T-helper 2 cell treated with Interferon-gamma antibody and Interleukin-4, amounts not matched to agents 5 μg/mL and 100 μg/mL, for 36 hours (primary cell): ENCODE data around the gene ANO10.

ENCODE experiments used
- DNase-seq: peaks from one replicate; pipeline ENCODE4 v3.0.0; 2021; ENCODE audit warnings: low spot score
- H3K27ac Mint-ChIP-seq: one replicate; pipeline ENCODE4 v1.8.0; 2021; ENCODE audit warnings: mild to moderate bottlenecking, mixed read lengths
- H3K27me3 Mint-ChIP-seq: one replicate; pipeline ENCODE4 v1.8.0; 2021; ENCODE audit warnings: low read depth, mixed read lengths
- H3K36me3 Mint-ChIP-seq: one replicate; pipeline ENCODE4 v1.8.0; 2021; ENCODE audit warnings: low read depth, mixed read lengths
- H3K4me1 Mint-ChIP-seq: one replicate; pipeline ENCODE4 v1.8.0; 2021; ENCODE audit warnings: low read depth, mixed read lengths
- H3K4me3 Mint-ChIP-seq: one replicate; pipeline ENCODE4 v1.8.0; 2022; ENCODE audit warnings: mild to moderate bottlenecking, moderate library complexity, mixed read lengths
- H3K9me3 Mint-ChIP-seq: one replicate; pipeline ENCODE4 v1.8.0; 2021; ENCODE audit warnings: mixed read lengths

Gene ANO10

GRCh38 chr3:43379343-43379742 is 242.5 kb downstream of the ANO10 start:
- Mint-ChIP-seq H3K4me3 (no peak overlapping the region), H3K36me3 (peaks cover 2% of the 10 kb centered on the region), H3K9me3 (peaks cover 10% of the 10 kb centered on the region), H3K27ac (no peak overlapping the region), H3K27me3 (peaks cover 22% of the 10 kb centered on the region), H3K4me1 (peaks cover 13% of the 10 kb centered on the region)
- DNase-seq: no peak

- H3K27ac Mint-ChIP-seq: no peak overlapping the region
- peaks cover 2% of the 10 kb centered on the region for H3K36me3 Mint-ChIP-seq
- peaks cover 10% of the 10 kb centered on the region for H3K9me3 Mint-ChIP-seq
- peaks cover 15% of the 10 kb centered on the region for H3K27me3 Mint-ChIP-seq
- peak; percentile 40 for DNase-seq
- H3K4me3 Mint-ChIP-seq: no peak overlapping the region
- H3K4me1 Mint-ChIP-seq: peaks cover 10% of the 10 kb centered on the region
Measured at GRCh38 chr3:43378066-43378935, 243.5 kb downstream of the ANO10 start.

DNA sequence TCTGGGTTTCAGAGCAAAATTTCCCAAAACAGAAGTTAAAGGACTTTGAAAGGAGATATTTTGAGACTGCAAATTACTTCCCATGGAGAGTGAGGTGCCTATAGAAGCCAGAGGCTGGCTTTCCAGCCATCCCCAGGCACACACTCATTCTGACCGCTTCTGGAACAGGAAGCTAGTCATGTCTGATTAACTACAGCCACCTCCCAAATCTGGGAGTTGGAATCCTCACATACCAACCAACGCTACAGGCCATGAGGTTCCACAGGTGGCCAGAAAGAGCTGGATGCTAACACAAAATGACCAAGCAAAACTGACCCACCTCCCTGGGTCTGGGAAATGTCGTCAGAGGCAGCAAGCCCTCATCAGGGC is 248.3 kb downstream of the ANO10 start:
- DNase-seq: no peak
- Mint-ChIP-seq H3K4me3 (no peak overlapping the region), H3K27me3 (no peaks in the 10 kb centered on the region), H3K27ac (no peak overlapping the region), H3K36me3 (no peaks in the 10 kb centered on the region), H3K4me1 (peaks cover 9% of the 10 kb centered on the region), H3K9me3 (no peaks in the 10 kb centered on the region)

DNA sequence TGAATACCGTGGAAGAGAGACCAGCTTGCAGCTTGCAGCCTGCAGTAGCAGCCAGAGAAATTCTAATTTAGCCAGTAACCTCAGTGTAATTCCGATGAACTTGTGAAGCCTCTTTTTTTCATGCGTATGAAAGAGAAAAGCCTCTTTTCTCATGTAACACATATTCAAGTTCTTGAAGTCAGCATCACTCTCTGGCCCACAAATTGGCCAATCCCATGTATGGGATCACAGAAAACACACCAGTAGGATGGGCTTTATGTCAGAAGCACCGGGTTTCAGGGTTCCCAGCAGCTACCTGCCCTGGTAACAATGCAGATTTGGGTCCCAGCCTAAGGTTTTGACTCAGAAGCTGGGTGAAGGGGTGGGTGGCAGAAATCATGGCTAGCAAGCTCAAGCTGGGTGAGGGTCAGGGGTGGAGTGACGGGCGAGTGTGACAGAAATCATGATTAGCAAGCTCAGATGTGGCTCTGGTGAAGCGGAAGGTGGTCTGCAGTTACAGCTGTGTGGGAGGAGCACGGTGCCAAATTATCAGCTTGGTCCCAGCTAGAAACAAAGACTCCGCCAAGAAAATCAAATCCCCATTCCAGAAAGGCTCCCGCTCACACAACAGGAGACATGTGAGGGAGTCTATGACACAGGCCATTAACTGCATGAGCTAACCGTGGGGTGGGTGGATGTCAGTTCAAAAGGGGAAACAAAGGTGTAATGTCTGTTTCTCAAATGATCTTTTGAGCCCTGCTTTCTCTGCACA is 248.8 kb downstream of the ANO10 start:
- no peak for DNase-seq
- no peaks in the 10 kb centered on the region for H3K36me3 Mint-ChIP-seq
- H3K4me3 Mint-ChIP-seq: no peak overlapping the region
- H3K27me3 Mint-ChIP-seq: no peaks in the 10 kb centered on the region
- peaks cover 4% of the 10 kb centered on the region for H3K4me1 Mint-ChIP-seq
- no peak overlapping the region for H3K27ac Mint-ChIP-seq
- no peaks in the 10 kb centered on the region for H3K9me3 Mint-ChIP-seq

DNA sequence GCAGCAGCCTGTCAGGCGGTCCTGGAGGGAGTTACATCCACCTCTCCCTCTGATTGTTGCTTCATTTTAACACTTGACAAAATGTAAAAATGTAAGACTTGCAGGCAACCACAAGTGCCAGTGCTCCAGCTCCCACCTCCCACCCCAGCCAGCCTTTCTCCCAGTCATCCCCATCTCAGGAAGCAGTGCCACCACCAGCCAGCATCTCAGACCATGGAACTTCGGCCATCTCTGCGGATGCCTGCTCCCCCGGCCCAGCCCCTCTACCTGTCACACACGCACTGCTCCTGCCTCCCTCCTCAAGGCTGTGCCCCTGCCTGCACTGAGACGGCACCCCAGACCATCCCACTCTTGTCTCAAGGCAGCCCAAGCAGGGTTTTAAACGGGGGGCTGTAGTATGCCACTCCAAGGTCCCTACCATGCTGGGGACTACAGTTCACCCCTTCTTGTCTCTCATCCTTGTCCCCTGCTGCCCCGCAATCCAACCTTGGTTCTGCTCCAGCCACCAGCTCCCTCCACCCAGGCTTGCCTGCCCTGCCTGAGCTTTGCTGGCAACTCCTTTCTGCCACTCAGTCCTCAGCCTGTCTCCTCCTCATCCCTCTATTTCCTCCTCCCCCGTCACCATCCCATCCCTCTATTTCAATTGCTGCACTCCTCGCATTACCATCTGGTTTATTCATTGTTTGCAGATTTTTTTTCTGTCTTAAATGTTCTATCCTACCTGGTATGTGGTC is 249.6 kb downstream of the ANO10 start:
- H3K4me3 Mint-ChIP-seq: no peak overlapping the region
- no peaks in the 10 kb centered on the region for H3K27me3 Mint-ChIP-seq
- DNase-seq: no peak
- H3K27ac Mint-ChIP-seq: no peak overlapping the region
- H3K4me1 Mint-ChIP-seq: peaks cover 2% of the 10 kb centered on the region
- no peaks in the 10 kb centered on the region for H3K36me3 Mint-ChIP-seq
- no peaks in the 10 kb centered on the region for H3K9me3 Mint-ChIP-seq

DNA sequence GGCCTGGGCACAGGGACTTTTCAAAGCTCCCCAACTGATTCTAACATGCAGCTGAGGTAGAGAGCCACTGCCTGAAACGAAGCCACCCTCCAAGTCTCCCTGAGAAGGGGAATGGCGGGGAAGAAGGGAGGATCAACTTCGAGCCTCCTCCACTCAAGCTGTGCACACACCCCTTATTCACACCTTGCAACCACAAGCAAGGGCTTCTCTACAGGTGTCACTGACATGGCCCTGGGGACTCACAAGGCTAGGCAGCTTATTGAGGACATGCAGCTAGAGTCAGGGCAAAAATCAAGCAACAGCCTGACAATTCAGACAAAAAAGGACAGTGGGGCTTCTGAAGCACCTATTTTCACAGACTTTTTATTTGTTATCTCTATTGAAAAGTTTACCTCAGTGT is 250.3 kb downstream of the ANO10 start:
- Mint-ChIP-seq H3K4me3 (no peak overlapping the region), H3K36me3 (no peaks in the 10 kb centered on the region), H3K27me3 (no peaks in the 10 kb centered on the region), H3K27ac (no peak overlapping the region), H3K9me3 (no peaks in the 10 kb centered on the region), H3K4me1 (no peaks in the 10 kb centered on the region)
- no peak for DNase-seq

DNA sequence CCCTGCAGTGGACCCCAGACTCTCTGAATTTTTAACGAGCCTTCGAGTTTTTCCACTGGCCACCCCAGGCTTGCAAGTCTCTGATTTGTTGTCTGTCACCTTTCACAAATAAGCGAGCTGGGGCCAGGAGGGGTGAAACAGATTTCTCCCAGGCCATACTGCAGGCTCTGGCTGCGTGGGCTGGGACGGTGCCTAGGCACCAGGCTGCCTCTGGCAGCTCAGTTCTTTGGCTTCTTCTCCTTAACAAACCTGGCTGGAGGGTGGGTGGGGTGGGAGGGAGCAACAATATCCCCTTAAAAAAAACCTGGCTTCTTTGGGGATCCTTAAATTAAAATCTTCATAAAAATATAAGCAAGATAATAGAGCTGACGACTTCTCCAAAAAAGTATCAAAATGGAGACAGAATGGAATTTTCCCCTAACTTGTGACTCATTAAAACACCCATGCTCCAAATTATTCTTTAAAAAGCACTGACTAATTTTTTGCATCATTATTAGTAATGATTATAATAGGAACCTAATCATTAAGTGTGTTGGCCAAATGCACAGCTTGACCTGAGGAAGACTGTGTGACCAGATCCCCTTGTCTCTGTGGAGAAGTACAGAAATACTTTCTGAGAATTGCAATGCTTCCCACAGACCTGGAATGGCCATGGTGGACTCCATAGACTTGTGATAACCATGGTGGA is 251.4 kb downstream of the ANO10 start:
- no peaks in the 10 kb centered on the region for H3K36me3 Mint-ChIP-seq
- H3K9me3 Mint-ChIP-seq: no peaks in the 10 kb centered on the region
- no peak overlapping the region for H3K27ac Mint-ChIP-seq
- no peaks in the 10 kb centered on the region for H3K27me3 Mint-ChIP-seq
- H3K4me3 Mint-ChIP-seq: no peak overlapping the region
- no peak for DNase-seq
- no peaks in the 10 kb centered on the region for H3K4me1 Mint-ChIP-seq

GRCh38 chr3:43369404-43370292 is 252.2 kb downstream of the ANO10 start:
- Mint-ChIP-seq H3K27ac (no peak overlapping the region), H3K9me3 (no peaks in the 10 kb centered on the region), H3K36me3 (no peaks in the 10 kb centered on the region), H3K4me3 (no peak overlapping the region), H3K4me1 (no peaks in the 10 kb centered on the region), H3K27me3 (no peaks in the 10 kb centered on the region)
- DNase-seq: no peak

- DNase-seq: no peak
- no peak overlapping the region for H3K27ac Mint-ChIP-seq
- no peaks in the 10 kb centered on the region for H3K4me1 Mint-ChIP-seq
- no peaks in the 10 kb centered on the region for H3K36me3 Mint-ChIP-seq
- no peaks in the 10 kb centered on the region for H3K9me3 Mint-ChIP-seq
- H3K4me3 Mint-ChIP-seq: no peak overlapping the region
- H3K27me3 Mint-ChIP-seq: no peaks in the 10 kb centered on the region
Measured at GRCh38 chr3:43366885-43367284, 254.9 kb downstream of the ANO10 start.

- no peak for DNase-seq
- Mint-ChIP-seq H3K4me1 (no peaks in the 10 kb centered on the region), H3K36me3 (no peaks in the 10 kb centered on the region), H3K27me3 (no peaks in the 10 kb centered on the region), H3K9me3 (no peaks in the 10 kb centered on the region), H3K27ac (no peak overlapping the region), H3K4me3 (no peak overlapping the region)
Measured at GRCh38 chr3:43366481-43366880, 255.3 kb downstream of the ANO10 start.

DNA sequence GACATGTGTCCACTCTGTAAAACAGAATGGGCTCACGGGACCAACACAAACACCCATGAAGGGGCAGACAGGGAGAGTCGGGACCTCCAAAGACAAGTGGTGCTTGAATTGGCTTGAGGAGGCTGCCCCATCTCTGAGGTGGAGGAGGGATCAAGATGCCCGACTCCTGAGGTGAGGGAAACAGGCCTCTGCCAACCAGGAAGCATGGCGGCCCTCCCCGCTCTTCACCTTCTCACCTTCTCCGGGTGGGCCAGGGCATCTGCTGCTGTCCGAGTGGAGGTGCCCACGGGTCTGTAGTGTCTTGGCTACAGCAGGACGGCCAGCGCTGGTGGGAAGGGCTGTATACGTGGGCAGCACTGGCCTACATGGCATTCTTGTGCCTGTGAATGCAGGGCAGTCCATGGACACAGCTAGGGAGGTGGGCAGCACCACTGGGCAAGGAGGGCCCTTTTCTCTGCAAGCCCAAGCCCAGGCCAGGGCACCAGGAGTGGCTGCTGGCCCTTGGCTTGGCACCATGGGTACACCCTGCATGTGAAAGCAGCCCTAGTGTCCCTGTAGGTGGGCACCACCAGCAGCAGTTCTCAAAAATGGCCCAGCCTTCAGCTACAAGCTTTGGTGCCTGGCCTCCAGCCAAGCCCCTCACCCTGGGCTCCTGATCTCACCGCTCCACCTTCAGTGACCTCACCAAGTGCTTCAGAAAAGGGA is 256.1 kb downstream of the ANO10 start:
- Mint-ChIP-seq H3K4me1 (no peaks in the 10 kb centered on the region), H3K9me3 (no peaks in the 10 kb centered on the region), H3K36me3 (no peaks in the 10 kb centered on the region), H3K4me3 (no peak overlapping the region), H3K27me3 (no peaks in the 10 kb centered on the region), H3K27ac (no peak overlapping the region)
- DNase-seq: no peak

DNA sequence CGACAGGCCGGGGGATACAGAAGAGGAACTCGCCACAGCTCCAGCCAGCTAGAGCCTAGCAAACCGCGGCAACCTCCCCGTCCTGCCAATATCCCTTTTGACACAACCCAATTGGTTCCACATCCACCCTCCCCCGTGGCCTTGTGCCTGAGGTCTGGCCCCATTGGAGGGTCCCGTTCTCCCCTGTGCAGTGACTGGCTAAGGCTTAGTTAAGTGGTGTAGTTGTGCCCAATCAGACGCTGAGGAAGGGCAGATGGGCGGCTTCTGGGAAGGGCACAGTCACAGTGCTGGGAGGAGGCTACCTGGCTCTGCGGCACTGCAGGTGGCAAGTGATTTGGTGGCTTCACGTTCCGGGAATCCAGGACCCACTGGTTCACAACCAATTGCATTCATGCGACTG is 256.9 kb downstream of the ANO10 start:
- H3K4me1 Mint-ChIP-seq: no peaks in the 10 kb centered on the region
- no peak for DNase-seq
- no peak overlapping the region for H3K4me3 Mint-ChIP-seq
- H3K27ac Mint-ChIP-seq: no peak overlapping the region
- no peaks in the 10 kb centered on the region for H3K36me3 Mint-ChIP-seq
- H3K9me3 Mint-ChIP-seq: no peaks in the 10 kb centered on the region
- no peaks in the 10 kb centered on the region for H3K27me3 Mint-ChIP-seq
